SU-DHL-6 (cell line): ENCODE results near the gene RASGRF1.

ENCODE experiments used
- CTCF ChIP-seq: fragments of 200-600 bp; sonication (generic); IDR thresholded peaks from one replicate; pipeline ENCODE4 v1.5.1; 2017; ENCODE audit warnings: antibody characterized with exemption, mild to moderate bottlenecking, low read length, moderate library complexity; ENCODE audit not compliant: insufficient read depth, poor library complexity, severe bottlenecking
- EZH2phosphoT487 ChIP-seq: fragments of 200-600 bp; sonication (generic), shearing (Covaris generic); conservative IDR thresholded peaks from 2 replicates; pipeline ENCODE4 v1.6.1; 2018; ENCODE audit warnings: mild to moderate bottlenecking, antibody characterized with exemption, low read length, moderate library complexity, mixed read lengths

GRCh38 chr15:78998526-78998925 is 92.1 kb downstream of the RASGRF1 start:
- TF ChIP-seq CTCF = no peak
- TF ChIP-seq EZH2phosphoT487 = no peak
